ENCODE measurements around the gene SERPINA9.
A peak's percentile ranks its signal among the peaks of the same experiment; 100 is the strongest.
"Not testable (repeated sequence)": the region's sequence is repeated elsewhere in the genome, so short reads cannot be mapped to it uniquely, and the experiment has no call there.

The SERPINA9 gene

DNA sequence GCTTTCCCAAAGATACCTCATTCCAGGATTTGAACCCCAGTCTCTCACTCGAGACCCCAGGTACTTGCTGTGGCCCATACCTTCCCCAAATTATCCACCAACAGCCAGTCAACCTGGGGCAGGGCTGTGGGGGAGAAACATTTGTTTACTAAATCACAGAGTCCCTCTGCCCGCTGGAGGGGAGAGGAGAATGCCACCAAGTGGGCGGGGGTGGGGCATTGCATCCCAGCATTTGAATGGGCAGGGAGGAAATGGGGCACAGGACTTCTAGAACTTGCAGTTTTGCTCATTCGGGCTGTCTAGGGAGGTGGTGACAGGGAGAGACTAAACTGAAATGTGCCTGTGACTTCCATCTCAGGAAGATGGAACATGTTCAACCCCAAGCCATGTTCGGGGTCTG is 10.9 kb upstream of the SERPINA9 start:
- Histone ChIP-seq H3K9ac (ENCODE audit: low read depth, low read length) (no peak overlapping the region), H3K4me1 (ENCODE audit: control insufficient read depth, insufficient read depth, low read length) (peaks cover 11% of the 10 kb centered on the region)

DNA sequence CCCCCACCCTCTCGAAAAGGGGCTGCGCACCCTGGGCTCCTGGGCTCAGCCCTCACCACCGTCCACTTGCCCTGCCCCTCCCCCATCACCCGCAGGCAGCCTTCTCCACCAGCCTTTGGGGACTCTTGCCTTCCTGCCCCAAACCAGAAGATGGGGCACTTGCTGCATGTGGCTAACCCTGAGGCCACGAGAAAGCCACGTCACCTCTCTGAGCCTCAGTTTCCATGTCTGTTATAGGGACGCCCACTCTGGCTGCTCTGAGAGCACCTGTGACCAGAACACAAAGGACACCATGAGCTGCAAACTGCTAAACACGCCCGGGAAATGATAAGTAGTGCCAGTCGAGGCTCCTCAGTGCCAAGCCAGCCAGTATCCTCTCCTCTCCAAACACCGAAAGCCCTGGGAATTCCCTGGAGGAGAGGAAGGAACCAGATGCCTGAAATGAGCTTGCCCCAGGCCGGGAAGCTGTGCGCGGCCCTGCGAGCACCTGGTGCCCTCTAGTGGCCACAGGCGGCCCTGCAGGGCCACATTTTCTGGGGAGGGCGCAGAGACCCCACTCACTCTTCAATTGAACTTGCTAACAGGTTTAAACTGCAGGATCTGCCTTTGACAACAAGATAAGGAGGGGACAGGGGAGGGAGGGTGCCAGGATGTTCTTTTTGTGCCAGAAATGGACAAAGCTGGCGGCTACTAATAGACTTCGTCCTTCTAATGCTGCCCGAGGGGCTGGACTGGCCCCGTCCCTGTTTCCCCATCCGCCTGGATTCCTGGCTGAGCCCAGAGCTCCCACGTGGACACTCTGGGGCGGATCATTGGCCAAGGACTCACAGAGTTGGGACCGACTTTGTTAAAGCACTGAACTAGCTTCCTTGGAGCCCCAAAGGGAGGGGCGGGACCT is 10.2 kb upstream of the SERPINA9 start:
- Histone ChIP-seq H3K9me3 (ENCODE audit: control insufficient read depth, insufficient read depth, low read length) (no peaks in the 10 kb centered on the region), H3K4me3 (ENCODE audit: low read depth, low read length) (peak overlapping the region; percentile 57), H3K4me1 (ENCODE audit: control insufficient read depth, insufficient read depth, low read length) (peaks cover 11% of the 10 kb centered on the region), H3K36me3 (ENCODE audit: control insufficient read depth, insufficient read depth, low read length) (no peaks in the 10 kb centered on the region), H3K27ac (ENCODE audit: low read depth, low read length) (peak overlapping the region; percentile 37), H3K9ac (ENCODE audit: low read depth, low read length) (no peak overlapping the region), H3K27me3 (ENCODE audit: control insufficient read depth, insufficient read depth, low read length) (no peaks in the 10 kb centered on the region)

More for the DNA sequence above, 10.9 kb upstream of the SERPINA9 start:
- Histone ChIP-seq H3K27me3 (ENCODE audit: control insufficient read depth, insufficient read depth, low read length) (no peaks in the 10 kb centered on the region), H3K9me3 (ENCODE audit: control insufficient read depth, insufficient read depth, low read length) (no peaks in the 10 kb centered on the region), H3K27ac (ENCODE audit: low read depth, low read length) (peak overlapping the region; percentile 8), H3K36me3 (ENCODE audit: control insufficient read depth, insufficient read depth, low read length) (no peaks in the 10 kb centered on the region), H3K4me3 (ENCODE audit: low read depth, low read length) (peak overlapping the region; percentile 57)

DNA sequence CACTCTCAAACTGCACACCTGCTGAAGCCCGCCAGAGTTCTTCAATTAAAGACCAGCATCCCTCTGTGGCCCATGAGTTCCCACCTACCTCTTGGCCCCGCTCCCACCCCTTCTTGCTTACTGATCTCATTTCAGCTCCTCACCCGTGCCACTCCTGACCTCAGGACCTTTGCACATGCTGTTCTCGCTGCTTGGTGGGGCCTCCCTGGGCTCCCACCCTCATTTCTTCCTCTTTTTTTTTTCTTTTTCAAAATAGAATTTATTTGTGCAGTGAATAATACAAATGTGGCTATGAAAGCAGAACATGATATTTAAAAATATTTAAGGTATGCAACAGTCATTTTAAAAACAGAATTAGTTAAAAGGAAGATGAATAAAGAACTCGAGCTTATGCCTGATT is 8.5 kb upstream of the SERPINA9 start:
- Histone ChIP-seq H3K4me1 (ENCODE audit: control insufficient read depth, insufficient read depth, low read length) (peaks cover 11% of the 10 kb centered on the region), H3K4me3 (ENCODE audit: low read depth, low read length) (no peak overlapping the region), H3K9me3 (ENCODE audit: control insufficient read depth, insufficient read depth, low read length) (no peaks in the 10 kb centered on the region), H3K36me3 (ENCODE audit: control insufficient read depth, insufficient read depth, low read length) (no peaks in the 10 kb centered on the region), H3K27ac (ENCODE audit: low read depth, low read length) (no peak overlapping the region), H3K27me3 (ENCODE audit: control insufficient read depth, insufficient read depth, low read length) (no peaks in the 10 kb centered on the region), H3K9ac (ENCODE audit: low read depth, low read length) (no peak overlapping the region)

DNA sequence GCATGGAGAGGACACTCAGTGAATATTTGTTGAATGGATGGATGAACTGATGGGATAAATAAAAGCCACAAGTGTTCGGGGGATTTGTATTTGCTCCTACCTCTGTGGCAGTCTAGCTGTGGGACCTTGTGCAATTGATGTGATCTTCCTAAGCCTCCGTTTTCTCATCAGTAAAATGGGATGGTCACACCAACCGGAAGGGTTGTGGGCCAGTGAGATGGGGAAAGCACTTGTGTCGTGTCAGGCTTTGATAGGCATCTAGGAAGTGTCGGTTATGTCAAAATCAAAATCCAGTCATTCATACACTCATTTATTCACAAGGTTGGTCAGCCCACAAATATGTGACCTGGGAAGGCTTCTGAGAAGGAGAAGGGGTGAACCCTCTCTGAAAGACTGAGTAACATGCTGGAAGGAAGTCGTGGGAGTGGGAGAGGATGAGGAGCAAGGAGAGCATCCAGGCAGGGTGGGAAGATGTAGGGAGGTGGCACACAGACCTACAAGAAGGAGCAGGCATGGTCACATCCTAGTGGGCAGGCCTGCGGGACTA is 7.8 kb upstream of the SERPINA9 start:
- no peaks in the 10 kb centered on the region for H3K27me3 ChIP-seq (ENCODE audit: control insufficient read depth, insufficient read depth, low read length)
- H3K36me3 ChIP-seq (ENCODE audit: control insufficient read depth, insufficient read depth, low read length): no peaks in the 10 kb centered on the region
- H3K4me1 ChIP-seq (ENCODE audit: control insufficient read depth, insufficient read depth, low read length): peaks cover 11% of the 10 kb centered on the region
- no peak overlapping the region for H3K27ac ChIP-seq (ENCODE audit: low read depth, low read length)
- 0 out of 2 replicates have a peak, but pooled peaks cover 4% of the 10 kb centered on the region for H3K9me3 ChIP-seq (ENCODE audit: control insufficient read depth, insufficient read depth, low read length)
- H3K4me3 ChIP-seq (ENCODE audit: low read depth, low read length): no peak overlapping the region
- no peak overlapping the region for H3K9ac ChIP-seq (ENCODE audit: low read depth, low read length)

DNA sequence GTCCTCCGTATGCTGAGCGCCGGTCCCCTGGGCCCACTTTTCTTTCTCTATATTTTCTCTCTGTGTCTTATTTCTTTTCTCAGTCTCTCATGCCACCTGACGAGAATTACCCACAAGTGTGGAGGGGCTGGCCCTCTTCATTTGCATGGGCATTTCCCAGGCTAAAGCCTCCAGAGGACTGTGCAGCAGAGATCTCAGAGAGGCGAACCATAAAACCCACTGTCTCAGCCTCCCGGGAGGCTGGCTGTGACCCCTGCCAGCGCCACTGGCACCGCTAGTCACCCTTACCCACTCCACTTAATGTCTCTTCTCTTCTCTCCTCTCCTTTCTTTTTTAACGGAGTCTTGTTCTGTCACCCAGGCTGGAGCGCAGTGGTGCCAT is 7.1 kb upstream of the SERPINA9 start:
- no peak overlapping the region for H3K4me3 ChIP-seq (ENCODE audit: low read depth, low read length)
- H3K9me3 ChIP-seq (ENCODE audit: control insufficient read depth, insufficient read depth, low read length): 0 out of 2 replicates have a peak, but pooled peaks cover 4% of the 10 kb centered on the region
- no peak overlapping the region for H3K9ac ChIP-seq (ENCODE audit: low read depth, low read length)
- H3K4me1 ChIP-seq (ENCODE audit: control insufficient read depth, insufficient read depth, low read length): peaks cover 11% of the 10 kb centered on the region
- no peaks in the 10 kb centered on the region for H3K36me3 ChIP-seq (ENCODE audit: control insufficient read depth, insufficient read depth, low read length)
- H3K27ac ChIP-seq (ENCODE audit: low read depth, low read length): no peak overlapping the region
- H3K27me3 ChIP-seq (ENCODE audit: control insufficient read depth, insufficient read depth, low read length): no peaks in the 10 kb centered on the region

DNA sequence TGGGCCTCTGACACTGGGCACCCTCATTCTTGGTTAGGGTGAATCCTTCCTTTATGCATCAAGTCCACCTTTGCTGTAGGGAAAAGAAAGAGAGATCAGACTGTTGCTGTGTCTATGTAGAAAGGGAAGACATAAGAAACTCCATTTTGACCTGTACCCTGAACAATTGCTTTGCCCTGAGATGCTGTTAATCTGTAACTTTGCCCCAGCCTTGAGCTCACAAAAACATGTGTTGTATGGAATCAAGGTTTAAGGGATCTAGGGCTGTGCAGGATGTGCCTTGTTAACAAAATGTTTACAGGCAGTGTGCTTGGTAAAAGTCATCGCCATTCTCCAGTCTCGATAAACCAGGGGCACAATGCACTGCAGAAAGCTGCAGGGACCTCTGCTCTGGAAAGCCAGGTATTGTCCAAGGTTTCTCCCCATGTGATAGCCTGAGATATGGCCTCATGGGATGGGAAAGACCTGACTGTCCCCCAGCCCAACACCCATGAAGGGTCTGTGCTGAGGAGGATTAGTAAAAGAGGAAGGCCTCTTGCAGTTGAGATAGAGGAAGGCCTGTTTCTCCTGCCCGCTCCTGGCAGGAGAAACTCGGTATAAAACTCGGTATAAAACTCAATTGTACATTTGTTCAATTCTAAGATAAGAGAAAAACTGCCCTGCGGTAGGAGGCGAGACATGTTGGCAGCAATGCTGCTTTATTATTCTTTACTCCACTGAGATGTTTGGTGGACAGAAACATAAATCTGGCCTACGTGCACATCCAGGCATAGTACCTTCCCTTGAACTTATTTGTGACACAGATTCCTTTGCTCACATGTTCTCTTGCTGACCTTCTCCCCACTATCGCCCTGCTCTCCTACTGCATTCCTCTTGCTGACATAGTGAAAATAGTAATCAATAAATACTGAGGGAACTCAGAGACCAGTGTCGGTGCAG is 6.4 kb upstream of the SERPINA9 start:
- not testable (repeated sequence) for H3K36me3 ChIP-seq (ENCODE audit: control insufficient read depth, insufficient read depth, low read length); H3K9me3 ChIP-seq (ENCODE audit: control insufficient read depth, insufficient read depth, low read length); H3K27me3 ChIP-seq (ENCODE audit: control insufficient read depth, insufficient read depth, low read length); H3K27ac ChIP-seq (ENCODE audit: low read depth, low read length); H3K4me3 ChIP-seq (ENCODE audit: low read depth, low read length); H3K9ac ChIP-seq (ENCODE audit: low read depth, low read length)
- H3K4me1 ChIP-seq (ENCODE audit: control insufficient read depth, insufficient read depth, low read length): peaks cover 11% of the 10 kb centered on the region

DNA sequence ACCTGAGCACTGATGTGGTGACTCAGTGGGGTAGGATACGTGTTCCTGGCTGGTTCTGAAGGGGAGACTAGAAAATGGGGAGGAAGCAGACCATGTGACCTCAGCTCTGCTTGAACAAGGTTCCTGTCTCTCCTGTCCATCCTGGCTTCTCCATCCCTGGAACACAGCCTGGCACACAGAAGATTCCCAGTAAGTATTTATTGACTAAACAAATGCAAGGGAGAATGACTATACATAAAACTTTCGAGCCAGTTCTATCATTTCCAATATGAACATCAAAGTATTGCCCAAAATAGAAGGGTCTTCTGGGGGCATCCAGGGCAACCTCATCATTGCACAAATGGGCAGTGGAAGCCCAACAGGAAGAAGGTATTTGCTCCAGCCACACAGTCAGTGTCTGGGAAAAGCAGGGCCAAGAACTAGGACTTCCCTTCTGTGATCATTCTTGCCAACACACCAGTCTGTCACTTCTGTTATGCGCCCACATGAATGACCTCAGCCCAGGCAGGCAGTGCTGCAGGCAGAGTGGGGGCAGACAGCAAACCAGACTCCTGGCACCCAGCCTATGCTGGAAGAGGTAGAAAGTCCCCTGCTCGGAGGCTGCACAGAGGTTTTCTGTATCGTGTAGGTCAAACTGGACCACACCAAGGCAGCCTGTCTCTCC is 5.6 kb upstream of the SERPINA9 start:
- no peak overlapping the region for H3K9ac ChIP-seq (ENCODE audit: low read depth, low read length)
- 0 out of 2 replicates have a peak, but pooled peaks cover 4% of the 10 kb centered on the region for H3K4me1 ChIP-seq (ENCODE audit: control insufficient read depth, insufficient read depth, low read length)
- no peak overlapping the region for H3K27ac ChIP-seq (ENCODE audit: low read depth, low read length)
- H3K27me3 ChIP-seq (ENCODE audit: control insufficient read depth, insufficient read depth, low read length): no peaks in the 10 kb centered on the region
- H3K36me3 ChIP-seq (ENCODE audit: control insufficient read depth, insufficient read depth, low read length): no peaks in the 10 kb centered on the region
- H3K4me3 ChIP-seq (ENCODE audit: low read depth, low read length): no peak overlapping the region
- H3K9me3 ChIP-seq (ENCODE audit: control insufficient read depth, insufficient read depth, low read length): 0 out of 2 replicates have a peak, but pooled peaks cover 4% of the 10 kb centered on the region

DNA sequence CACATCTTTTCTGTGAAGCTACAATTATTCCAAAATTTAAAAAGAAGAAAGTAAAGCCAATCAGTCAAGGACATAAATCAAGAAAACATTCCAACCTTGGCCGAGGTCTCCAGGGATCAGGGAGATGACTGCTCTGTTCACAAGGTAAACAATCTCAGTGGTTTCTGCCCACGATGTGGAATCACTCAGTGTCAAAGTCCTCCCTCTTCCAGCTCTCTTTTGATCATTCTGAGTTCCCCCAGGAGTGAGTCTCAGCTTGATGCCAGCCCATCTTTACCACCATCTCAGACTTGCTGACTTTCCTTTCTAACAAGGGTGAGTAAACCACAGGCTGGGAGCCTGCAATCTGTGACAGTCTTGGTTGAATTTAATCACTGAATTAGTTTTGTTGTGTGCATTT is 4.8 kb upstream of the SERPINA9 start:
- Histone ChIP-seq H3K9ac (ENCODE audit: low read depth, low read length) (no peak overlapping the region), H3K4me1 (ENCODE audit: control insufficient read depth, insufficient read depth, low read length) (0 out of 2 replicates have a peak, but pooled peaks cover under 1% of the 10 kb centered on the region), H3K36me3 (ENCODE audit: control insufficient read depth, insufficient read depth, low read length) (no peaks in the 10 kb centered on the region)

DNA sequence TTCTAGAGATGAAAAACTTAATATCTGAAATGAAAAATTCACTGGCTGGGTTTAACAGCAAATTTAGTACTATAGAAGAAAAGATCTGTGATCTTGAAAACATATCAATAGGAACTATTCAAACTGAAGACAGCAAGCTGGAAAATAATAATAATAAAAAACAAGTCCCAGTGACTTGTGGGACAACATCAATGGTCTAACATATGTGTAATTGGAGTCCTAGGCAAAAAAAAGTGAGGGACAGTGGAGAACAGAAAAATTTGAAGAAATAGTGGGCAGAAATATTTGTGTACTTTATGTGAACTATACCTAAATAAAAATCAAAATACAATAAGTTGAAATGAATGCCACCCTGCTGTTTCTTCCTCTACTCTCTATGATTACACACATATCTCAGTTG is 2.4 kb upstream of the SERPINA9 start:
- H3K27me3 ChIP-seq (ENCODE audit: control insufficient read depth, insufficient read depth, low read length): no peaks in the 10 kb centered on the region

More for the DNA sequence above, 4.8 kb upstream of the SERPINA9 start:
- Histone ChIP-seq H3K27me3 (ENCODE audit: control insufficient read depth, insufficient read depth, low read length) (no peaks in the 10 kb centered on the region), H3K27ac (ENCODE audit: low read depth, low read length) (no peak overlapping the region), H3K4me3 (ENCODE audit: low read depth, low read length) (no peak overlapping the region), H3K9me3 (ENCODE audit: control insufficient read depth, insufficient read depth, low read length) (0 out of 2 replicates have a peak, but pooled peaks cover 4% of the 10 kb centered on the region)

DNA sequence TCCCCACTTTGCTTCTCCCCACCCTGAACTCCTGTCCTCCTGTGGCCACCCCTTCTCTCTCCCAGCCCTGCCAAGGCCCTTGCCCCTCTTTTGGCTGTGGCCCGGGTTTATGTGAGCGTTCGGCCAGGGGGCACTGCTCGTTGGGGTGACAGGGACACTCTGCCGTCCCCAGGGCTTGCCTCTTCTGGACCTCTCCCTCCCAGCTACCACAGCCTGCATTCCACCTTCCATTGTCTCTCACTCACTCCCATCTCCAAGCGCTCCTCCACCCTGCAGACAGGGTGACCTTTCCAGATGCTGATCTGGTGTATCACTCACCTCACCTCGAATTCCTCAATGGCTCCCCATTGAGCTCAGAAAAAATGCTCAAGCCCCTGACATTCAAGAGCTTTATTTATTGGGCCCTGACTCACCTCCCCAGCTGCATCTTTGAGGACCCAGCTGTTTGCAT is 1.4 kb downstream of the SERPINA9 start:
- Histone ChIP-seq H3K36me3 (ENCODE audit: control insufficient read depth, insufficient read depth, low read length) (no peaks in the 10 kb centered on the region), H3K9ac (ENCODE audit: low read depth, low read length) (no peak overlapping the region), H3K9me3 (ENCODE audit: control insufficient read depth, insufficient read depth, low read length) (0 out of 2 replicates have a peak, but pooled peaks cover 4% of the 10 kb centered on the region), H3K27ac (ENCODE audit: low read depth, low read length) (peak overlapping the region; percentile 66), H3K4me1 (ENCODE audit: control insufficient read depth, insufficient read depth, low read length) (peaks cover 4% of the 10 kb centered on the region; the same call in 1 of the 2 replicates), H3K4me3 (ENCODE audit: low read depth, low read length) (no peak overlapping the region), H3K27me3 (ENCODE audit: control insufficient read depth, insufficient read depth, low read length) (no peaks in the 10 kb centered on the region)

More for the DNA sequence above, 2.4 kb upstream of the SERPINA9 start:
- Histone ChIP-seq H3K27ac (ENCODE audit: low read depth, low read length) (no peak overlapping the region), H3K4me1 (ENCODE audit: control insufficient read depth, insufficient read depth, low read length) (peaks cover 4% of the 10 kb centered on the region; the same call in 1 of the 2 replicates), H3K4me3 (ENCODE audit: low read depth, low read length) (no peak overlapping the region), H3K9ac (ENCODE audit: low read depth, low read length) (no peak overlapping the region), H3K9me3 (ENCODE audit: control insufficient read depth, insufficient read depth, low read length) (0 out of 2 replicates have a peak, but pooled peaks cover 4% of the 10 kb centered on the region), H3K36me3 (ENCODE audit: control insufficient read depth, insufficient read depth, low read length) (no peaks in the 10 kb centered on the region)
